Thoracic aorta (tissue), 2 donors: Measurements from ENCODE around the gene AICDA. TPM values are rescaled to one million over a fixed set of nuclear protein-coding genes. Genes with fewer than 3 reads are reported as not detected.

Experiments used
- ATAC-seq: fragments of 150-250 bp; one replicate; pipeline ENCODE4 v1.8.0; 2017; ENCODE audit warnings: low read depth; ENCODE audit not compliant: insufficient number of reproducible peaks, low FRiP score
- DNase-seq: peaks from one replicate; pipeline ENCODE4 v3.0.0-alpha.2; 2020; ENCODE audit warnings: low spot score
- H3K27ac ChIP-seq, 2 donors: fragments of 200-600 bp; sonication (generic); 1 replicate in 1 of 2; 2 replicates in 1 of 2; pipeline ENCODE4 v1.5.1; 2016; ENCODE audit warnings: mild to moderate bottlenecking in 2 of 2, moderate library complexity in 2 of 2
- H3K27me3 ChIP-seq: fragments of 200-600 bp; sonication (generic); replicated peaks from 2 replicates; pipeline ENCODE4 v1.6.0; 2016; ENCODE audit warnings: mild to moderate bottlenecking; ENCODE audit not compliant: insufficient read depth
- H3K36me3 ChIP-seq: fragments of 200-600 bp; sonication (generic); one replicate; pipeline ENCODE4 v1.5.1; 2016
- H3K4me1 ChIP-seq, 2 donors: fragments of 200-600 bp; sonication (generic); 1 replicate in 1 of 2; 2 replicates in 1 of 2; pipeline versions ENCODE4 v1.5.1 to v1.6.0; 2016; ENCODE audit warnings: low read depth in 2 of 2, mild to moderate bottlenecking in 1 of 2; ENCODE audit not compliant: control insufficient read depth in 1 of 2
- H3K4me3 ChIP-seq: fragments of 200-600 bp; sonication (generic); 2 replicates; pipeline ENCODE4 v1.5.1; 2016; ENCODE audit warnings: mild to moderate bottlenecking
- H3K9me3 ChIP-seq: fragments of 200-600 bp; sonication (generic); 2 replicates; pipeline ENCODE4 v1.5.1; 2016
- CTCF ChIP-seq: fragments of 200-600 bp; sonication (generic); IDR thresholded peaks from one replicate; pipeline ENCODE4 v1.5.1; 2019; ENCODE audit warnings: antibody characterized with exemption
- total RNA-seq, 2 donors: library from RNA; depleted of rRNA; stranded (reverse); fragments of >200 nt; gene quantifications; one replicate each; pipeline versions ENCODE4 v1.1.0 to v1.2.3, GENCODE V29; 2016

The AICDA gene
- total RNA-seq: not detected

- Histone ChIP-seq H3K4me1 (no peaks in the 10 kb centered on the region), H3K27me3 (no peaks in the 10 kb centered on the region), H3K36me3 (no peaks in the 10 kb centered on the region), H3K27ac (no peak within 1 kb of the TSS), H3K9me3 (no peaks in the 10 kb centered on the region), H3K4me3 (no peak within 1 kb of the TSS)
- DNase-seq (no peak), ATAC-seq (no peak)
- TF ChIP-seq CTCF: no peak
These were observed at the start of gene AICDA for GRCh38 chr12:8612629-8613028. AICDA (minus strand) TSS chr12:8612859; CDS start chr12:8612767, 92 bp downstream.

GRCh38 chr12:8661751-8662150 lies 49.1 kb upstream of the AICDA start:
- no peak overlapping the region for H3K27ac ChIP-seq
- DNase-seq: no peak
- no peak overlapping the region for H3K4me3 ChIP-seq
- ATAC-seq: no peak
- TF ChIP-seq CTCF: no peak
- H3K4me1 ChIP-seq: no peaks in the 10 kb centered on the region
- H3K36me3 ChIP-seq: no peaks in the 10 kb centered on the region
- no peaks in the 10 kb centered on the region for H3K9me3 ChIP-seq
- H3K27me3 ChIP-seq: no peaks in the 10 kb centered on the region

- H3K27ac ChIP-seq: no peak overlapping the region
These were observed 48.4 kb upstream of the AICDA start for GRCh38 chr12:8661016-8661415.

GRCh38 chr12:8658346-8658745 lies 45.7 kb upstream of the AICDA start:
- no peak for DNase-seq
- no peak for TF ChIP-seq CTCF
- Histone ChIP-seq H3K9me3 (no peaks in the 10 kb centered on the region), H3K4me3 (no peak overlapping the region), H3K4me1 (no peaks in the 10 kb centered on the region), H3K27me3 (no peaks in the 10 kb centered on the region), H3K36me3 (no peaks in the 10 kb centered on the region), H3K27ac (no peak overlapping the region)
- no peak for ATAC-seq

More at GRCh38 chr12:8661016-8661415, 48.4 kb upstream of the AICDA start:
- TF ChIP-seq CTCF: no peak
- Histone ChIP-seq H3K36me3 (no peaks in the 10 kb centered on the region), H3K9me3 (no peaks in the 10 kb centered on the region), H3K4me1 (no peaks in the 10 kb centered on the region), H3K27me3 (no peaks in the 10 kb centered on the region), H3K4me3 (no peak overlapping the region)
- DNase-seq (no peak), ATAC-seq (no peak)

GRCh38 chr12:8655421-8655820 lies 42.8 kb upstream of the AICDA start:
- no peak for DNase-seq
- ATAC-seq: no peak
- Histone ChIP-seq H3K4me3 (no peak overlapping the region), H3K4me1 (no peaks in the 10 kb centered on the region), H3K9me3 (no peaks in the 10 kb centered on the region), H3K36me3 (no peaks in the 10 kb centered on the region), H3K27ac (no peak overlapping the region), H3K27me3 (no peaks in the 10 kb centered on the region)
- no peak for TF ChIP-seq CTCF
